ENCODE measurements around the gene CD180.

- TF ChIP-seq CTCF (IDR thresholded peaks at IDR 0.05; ENCODE audit: low read depth, low read length, poor library complexity, severe bottlenecking), result no peak
- no peak for TF ChIP-seq EZH2phosphoT487 (IDR thresholded peaks at IDR 0.05; ENCODE audit: borderline replicate concordance, low read length)
Observed at GRCh38 chr5:67160985-67161384, 35.6 kb downstream of the CD180 start.

All from DOHH2 (cell line).